Fibroblast of lung (primary cell): Measurements from ENCODE around the gene APC2.

Source experiments
- CTCF ChIP-seq, 2 donors: IDR thresholded peaks in 1 of 2; conservative IDR thresholded peaks in 1 of 2; 1 replicate in 1 of 2; 2 replicates in 1 of 2; pipeline ENCODE4 v1.5.1; 2011 to 2012; ENCODE audit warnings: low read length in 2 of 2, control low read depth in 1 of 2, inconsistent platforms in 1 of 2, low read depth in 1 of 2, mild to moderate bottlenecking in 1 of 2
- EZH2 ChIP-seq: IDR thresholded peaks from 2 replicates; pipeline ENCODE4 v1.5.1; 2012; ENCODE audit warnings: low read length, control low read depth, mild to moderate bottlenecking; ENCODE audit errors: missing control alignments

GRCh38 chr19:1406774-1407527 is 43.0 kb upstream of the APC2 start:
- TF ChIP-seq CTCF (conservative IDR thresholded peaks at IDR 0.05 in 1 of 2, IDR thresholded peaks at IDR 0.05 in 1 of 2; ENCODE audit: low read depth in 1 of 2, low read length in 2 of 2) (peak; percentile 23 to 47), EZH2 (no peak)
